Measurements from ENCODE around the gene DCXR. TPM values are rescaled to one million over a fixed set of nuclear protein-coding genes. Genes with fewer than 3 reads are reported as not detected.
A peak's percentile ranks its signal among the peaks of the same experiment; 100 is the strongest.

Gene DCXR
- total and polyA plus RNA-seq, 12 donors: 155 to 387 (median 195) TPM

DNA sequence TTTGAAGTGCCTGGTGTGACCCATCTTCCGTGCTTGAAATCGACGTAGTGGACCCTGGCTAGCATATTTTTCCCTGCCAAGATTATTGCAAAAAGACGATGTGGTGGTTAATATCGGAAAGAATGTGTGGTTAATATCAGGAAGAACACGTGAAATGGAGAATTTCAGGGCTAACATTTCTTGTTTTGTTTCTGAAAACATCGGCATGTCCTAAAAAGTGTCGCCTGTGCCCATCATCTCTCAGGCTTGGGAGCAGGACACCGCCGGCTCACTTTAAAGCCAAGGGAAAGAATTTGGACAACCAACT, 345 bp upstream of the DCXR start:
- no peak for ATAC-seq
- H3K4me1 ChIP-seq: peaks cover 4 to 22% (median 18%) of the 10 kb centered on the region in 9 donors
- peaks cover 0 to 9% (median 0%) of the 10 kb centered on the region in 9 donors for H3K36me3 ChIP-seq
- no peaks in the 10 kb centered on the region for H3K9me3 ChIP-seq
- DNase-seq: no peak
- 10 to 13% methylated on average over 10 of the region's 10 CpGs for whole genome bisulfite sequencing, 2 donors
- no peaks in the 10 kb centered on the region for H3K27me3 ChIP-seq
- peak overlapping the region in 9 of 10 donors; percentile 91 to 97 (median 94) for H3K27ac ChIP-seq
- intact Hi-C loops (cut with DNase I): loop anchor here in 3 of 10 donors (1.0 to 10.0 kb wide), 3 partner anchors 59 to 287 kb away; partner anchors contain the start of gene FASN (in 3 of the 3)
- peak overlapping the region in 9 of 10 donors; percentile 58 to 82 (median 73) for H3K4me3 ChIP-seq
- TF ChIP-seq, protein P1, sequence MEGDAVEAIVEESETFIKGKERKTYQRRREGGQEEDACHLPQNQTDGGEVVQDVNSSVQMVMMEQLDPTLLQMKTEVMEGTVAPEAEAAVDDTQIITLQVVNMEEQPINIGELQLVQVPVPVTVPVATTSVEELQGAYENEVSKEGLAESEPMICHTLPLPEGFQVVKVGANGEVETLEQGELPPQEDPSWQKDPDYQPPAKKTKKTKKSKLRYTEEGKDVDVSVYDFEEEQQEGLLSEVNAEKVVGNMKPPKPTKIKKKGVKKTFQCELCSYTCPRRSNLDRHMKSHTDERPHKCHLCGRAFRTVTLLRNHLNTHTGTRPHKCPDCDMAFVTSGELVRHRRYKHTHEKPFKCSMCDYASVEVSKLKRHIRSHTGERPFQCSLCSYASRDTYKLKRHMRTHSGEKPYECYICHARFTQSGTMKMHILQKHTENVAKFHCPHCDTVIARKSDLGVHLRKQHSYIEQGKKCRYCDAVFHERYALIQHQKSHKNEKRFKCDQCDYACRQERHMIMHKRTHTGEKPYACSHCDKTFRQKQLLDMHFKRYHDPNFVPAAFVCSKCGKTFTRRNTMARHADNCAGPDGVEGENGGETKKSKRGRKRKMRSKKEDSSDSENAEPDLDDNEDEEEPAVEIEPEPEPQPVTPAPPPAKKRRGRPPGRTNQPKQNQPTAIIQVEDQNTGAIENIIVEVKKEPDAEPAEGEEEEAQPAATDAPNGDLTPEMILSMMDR (IDR thresholded peaks at IDR 0.05): no peak

DNA sequence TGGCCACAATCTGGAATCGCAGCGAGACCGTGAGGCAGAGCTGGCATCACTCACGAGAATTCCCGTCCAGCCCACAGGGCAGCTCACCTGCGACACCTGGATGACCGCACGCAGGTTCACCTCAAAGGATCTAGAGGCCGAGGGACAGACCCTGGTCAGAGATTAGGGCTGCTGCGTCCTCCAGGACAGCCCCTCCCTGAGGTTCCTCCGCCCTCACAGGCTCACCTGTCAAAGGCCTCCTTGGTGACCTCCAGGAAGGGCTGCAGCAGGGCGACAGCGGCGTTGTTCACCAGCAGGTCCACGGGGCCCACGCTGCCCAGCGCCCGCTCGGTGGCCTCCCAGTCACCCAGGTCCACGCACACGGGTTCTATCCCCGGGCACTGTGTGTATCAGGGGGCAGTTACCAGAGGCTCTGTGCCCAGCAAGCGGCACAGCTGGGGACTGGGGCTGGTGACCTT, 834 bp downstream of the DCXR start:
- Histone ChIP-seq H3K4me1 (peaks cover 6 to 29% (median 23%) of the 10 kb centered on the region in 9 donors), H3K27ac (peak overlapping the region; percentile 90 to 97 (median 94)), H3K4me3 (peak overlapping the region; percentile 58 to 82 (median 72)), H3K36me3 (peaks cover 0 to 9% (median 0%) of the 10 kb centered on the region in 9 donors), H3K27me3 (peaks cover 0 to 10% (median 6%) of the 10 kb centered on the region in 7 donors), H3K9me3 (no peaks in the 10 kb centered on the region)
- intact Hi-C loops (cut with DNase I): loop anchor here in 3 of 10 donors (1.0 to 10.0 kb wide), 3 partner anchors 61 to 288 kb away; partner anchors contain the start of gene FASN (in 3 of the 3)
- 34 to 39% methylated on average over 23 of the region's 23 CpGs for WGBS, 2 donors
- DNase-seq: no peak
- TF ChIP-seq, protein P1 (IDR thresholded peaks at IDR 0.05): no peak
- peak in 3 of 8 donors; percentile 0 to 2 (median 1) for ATAC-seq

DNA sequence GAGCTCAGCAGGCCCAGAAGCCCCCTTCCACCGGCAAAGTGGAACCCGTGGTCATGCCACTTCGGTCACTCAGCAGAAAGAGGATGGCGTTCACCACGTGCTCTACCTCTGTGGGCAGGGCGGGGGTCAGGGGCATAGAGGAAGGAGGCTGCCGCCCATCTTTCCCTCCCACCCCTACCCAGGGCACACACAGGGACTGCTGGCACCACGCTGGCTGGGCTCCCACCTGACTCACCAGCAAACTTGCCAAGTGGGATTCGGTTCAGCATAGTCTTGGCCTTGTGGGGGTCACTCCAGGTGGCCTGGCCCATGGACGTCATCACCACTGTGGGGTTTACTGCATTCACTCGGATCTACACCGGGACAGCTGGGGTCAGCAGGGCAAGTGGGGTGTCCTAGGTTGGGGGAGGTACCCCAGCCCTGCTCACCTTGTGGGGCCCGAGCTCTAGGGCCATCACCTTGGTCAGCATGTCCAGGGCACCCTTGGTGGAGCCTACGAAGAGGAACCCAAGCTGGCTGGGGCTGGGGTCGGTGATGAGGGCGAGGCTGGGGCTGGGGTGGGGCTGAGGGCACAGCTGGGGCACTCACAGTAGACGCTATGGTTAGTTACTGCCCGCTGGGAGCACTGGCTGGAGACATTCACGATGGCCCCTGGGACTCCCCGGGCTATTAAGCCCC, 1.4 kb downstream of the DCXR start:
- H3K4me1 ChIP-seq: peaks cover 6 to 31% (median 25%) of the 10 kb centered on the region in 9 donors
- H3K4me3 ChIP-seq: peak overlapping the region; percentile 58 to 82 (median 72)
- 80 to 90% methylated on average over 18 to 20 of the region's 20 CpGs for WGBS, 2 donors

DNA sequence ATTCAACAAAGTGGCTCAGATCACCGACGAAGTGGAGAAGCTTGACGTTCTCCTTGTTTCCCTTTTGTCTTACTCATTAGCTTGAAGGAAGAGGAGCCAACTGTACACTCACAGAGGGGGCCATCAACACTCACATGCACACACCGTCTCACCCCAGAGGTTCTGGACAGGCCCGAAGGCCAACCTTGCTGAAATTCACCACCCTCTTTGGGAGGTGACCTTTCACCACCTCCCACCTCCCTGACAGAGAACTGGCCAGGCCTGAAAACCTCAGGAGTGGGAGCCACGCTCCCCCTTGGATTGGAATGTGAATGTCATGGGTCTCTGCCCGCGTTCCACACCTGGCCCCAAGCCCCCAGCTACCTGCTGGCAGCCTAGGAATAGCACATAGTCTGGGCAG, 2.0 kb downstream of the DCXR start:
- peaks cover 6 to 37% (median 31%) of the 10 kb centered on the region in 9 donors for H3K4me1 ChIP-seq
- H3K27me3 ChIP-seq: peaks cover 0 to 10% (median 6%) of the 10 kb centered on the region in 7 donors
- ATAC-seq (no peak), DNase-seq (no peak)
- no peak overlapping the region for H3K27ac ChIP-seq
- no peak overlapping the region for H3K4me3 ChIP-seq
- 89 to 90% methylated on average over 8 of the region's 8 CpGs for WGBS, 2 donors
- intact Hi-C loops (cut with DNase I): loop anchor here in 3 of 10 donors (5.0 to 10.0 kb wide), 2 partner anchors 62 to 289 kb away; partner anchors contain the start of gene FASN (in 2 of the 3)
- no peaks in the 10 kb centered on the region for H3K9me3 ChIP-seq
- TF ChIP-seq, protein P1 (IDR thresholded peaks at IDR 0.05): no peak
- peaks cover 0 to 9% (median 0%) of the 10 kb centered on the region in 9 donors for H3K36me3 ChIP-seq

More for the DNA sequence above, 1.4 kb downstream of the DCXR start:
- Histone ChIP-seq H3K27me3 (peaks cover 0 to 10% (median 6%) of the 10 kb centered on the region in 7 donors), H3K36me3 (peaks cover 0 to 9% (median 0%) of the 10 kb centered on the region in 9 donors), H3K9me3 (no peaks in the 10 kb centered on the region), H3K27ac (peak overlapping the region in 6 of 10 donors; percentile 93 to 96 (median 94))
- DNase-seq: no peak
- peak in 1 of 8 donors; percentile 22 for ATAC-seq
- intact Hi-C loops (cut with DNase I): loop anchor here in 3 of 10 donors (5.0 to 10.0 kb wide), 2 partner anchors 61 to 289 kb away; partner anchors contain the start of gene FASN (in 2 of the 3)
- TF ChIP-seq, protein P1 (IDR thresholded peaks at IDR 0.05): no peak
